A549 (cell line): Measurements from ENCODE around the gene OTOP3. TPM values are rescaled to one million over a fixed set of nuclear protein-coding genes. Genes with fewer than 3 reads are reported as not detected.

Experiments
- ATAC-seq, 2 experiments: fragments of 200-7000 bp in 1 of 2; fragments of >200 bp in 1 of 2; cut with Nextera tagmentation in 1 of 2; cut with Tn5 transposase in 1 of 2; 3 replicates each; pipeline versions ENCODE4 v1.8.0 to v1.9.1; 2018 to 2020; ENCODE audit warnings: mild to moderate bottlenecking in 1 of 2, moderate library complexity in 1 of 2
- CTCF ChIA-PET: fragments of 300-600 bp; sonication (Branson Sonifier 250); formaldehyde crosslinking; extraction: SDS; loops from one replicate; lab custom pipeline; 2021; ENCODE audit warnings: antibody characterized with exemption, inconsistent platforms; lab: Yijun Ruan, JAX
- POLR2A ChIA-PET: fragments of 350-600 bp; formaldehyde crosslinking; extraction: SDS; loops from one replicate; lab custom pipeline; 2021; ENCODE audit warnings: antibody characterized with exemption, inconsistent platforms; lab: Yijun Ruan, JAX
- DNase-seq, 2 experiments: peaks; one replicate each; pipeline versions ENCODE4 v3.0.0 to v3.0.0-alpha.2; 2011 to 2016; ENCODE audit warnings: low read depth in 1 of 2, low spot score in 1 of 2
- FAIRE-seq: peaks from 2 replicates; lab custom pipeline; 2011; peaks lifted over from hg19 to GRCh38; lab: Jason Lieb, UNC
- H3K27ac ChIP-seq, 2 experiments: fragments of >200 bp; sonication (Bioruptor Twin); formaldehyde crosslinking; 3 replicates each; pipeline ENCODE4 v1.5.1; 2016 to 2017
- H3K4me1 ChIP-seq: fragments of >200 bp; sonication (Bioruptor Twin); formaldehyde crosslinking; 3 replicates; pipeline ENCODE4 v1.6.1; 2016
- H3K4me2 ChIP-seq: fragments of >200 bp; sonication (Bioruptor Twin); formaldehyde crosslinking; 3 replicates; pipeline ENCODE4 v1.6.1; 2016
- H3K4me3 ChIP-seq: fragments of >200 bp; sonication (Bioruptor Twin); formaldehyde crosslinking; 3 replicates; pipeline ENCODE4 v1.5.1; 2016
- H3K9me3 ChIP-seq: fragments of >200 bp; sonication (Bioruptor Twin); formaldehyde crosslinking; 3 replicates; pipeline ENCODE4 v1.6.1; 2016
- BHLHE40 ChIP-seq: IDR thresholded peaks from 2 replicates; pipeline ENCODE4 v1.6.1; 2012; ENCODE audit warnings: low read depth, low read length, inconsistent platforms
- CEBPB ChIP-seq, 2 experiments: fragments of >200 bp in 1 of 2; sonication (Bioruptor Twin) in 1 of 2; formaldehyde crosslinking in 1 of 2; IDR thresholded peaks; 2 replicates each; pipeline ENCODE4 v1.6.1; 2012 to 2016
- CHD4 ChIP-seq: fragments of 200-600 bp; sonication (generic); IDR thresholded peaks from 2 replicates; pipeline ENCODE4 v1.6.1; 2016; ENCODE audit warnings: antibody characterized with exemption, mild to moderate bottlenecking, borderline replicate concordance
- EHF ChIP-seq: fragments of 250-450 bp; sonication (Bioruptor Pico); IDR thresholded peaks from 2 replicates; pipeline ENCODE4 v1.5.0; 2020; ENCODE audit warnings: mild to moderate bottlenecking
- EP300 ChIP-seq, 2 experiments: fragments of >200 bp; sonication (Bioruptor Twin); formaldehyde crosslinking; IDR thresholded peaks; 2 replicates in 1 of 2; 3 replicates in 1 of 2; pipeline ENCODE4 v1.6.1; 2016 to 2017
- HDAC2 ChIP-seq: fragments of 200-600 bp; sonication (generic); IDR thresholded peaks from 2 replicates; pipeline ENCODE4 v1.6.1; 2016
- HES2 ChIP-seq: fragments of >200 bp; sonication (Bioruptor Twin); formaldehyde crosslinking; IDR thresholded peaks from 2 replicates; pipeline ENCODE4 v1.6.1; 2016
- HEYL ChIP-seq: fragments of 250-450 bp; sonication (Bioruptor Pico); IDR thresholded peaks from 2 replicates; pipeline ENCODE4 v1.8.0; 2021; ENCODE audit warnings: mild to moderate bottlenecking, moderate library complexity
- HOXB5 ChIP-seq: fragments of 250-450 bp; sonication (Bioruptor Pico); IDR thresholded peaks from 2 replicates; pipeline ENCODE4 v1.5.0; 2020; ENCODE audit warnings: mild to moderate bottlenecking, moderate library complexity
- JUNB ChIP-seq: fragments of >200 bp; sonication (Bioruptor Twin); formaldehyde crosslinking; IDR thresholded peaks from 2 replicates; pipeline ENCODE4 v1.6.1; 2016
- KDM5A ChIP-seq: fragments of 200-600 bp; sonication (generic); IDR thresholded peaks from 2 replicates; pipeline ENCODE4 v1.6.1; 2016; ENCODE audit warnings: antibody characterized with exemption, mild to moderate bottlenecking
- MAFK ChIP-seq: fragments of 450-650 bp; IDR thresholded peaks from 2 replicates; pipeline ENCODE4 v1.6.1; 2014; ENCODE audit not compliant: partially characterized antibody
- MAX ChIP-seq: IDR thresholded peaks from 2 replicates; pipeline ENCODE4 v1.6.1; 2012
- MAZ ChIP-seq: fragments of 150-350 bp; IDR thresholded peaks from 2 replicates; pipeline ENCODE4 v1.6.1; 2014; ENCODE audit warnings: antibody characterized with exemption, low read depth, low read length, borderline replicate concordance
- NFE2L2 ChIP-seq: fragments of 150-350 bp; conservative IDR thresholded peaks from 2 replicates; pipeline ENCODE4 v1.6.1; 2014; ENCODE audit warnings: low read length
- NPAS2 ChIP-seq: fragments of 250-450 bp; sonication (Bioruptor Pico); IDR thresholded peaks from 2 replicates; pipeline ENCODE4 v1.8.0; 2022; ENCODE audit warnings: mild to moderate bottlenecking, moderate library complexity, borderline replicate concordance
- POLR2A ChIP-seq: IDR thresholded peaks from 2 replicates; pipeline ENCODE4 v1.6.1; 2012; ENCODE audit warnings: mild to moderate bottlenecking, low read length
- RAD21 ChIP-seq, 2 experiments: fragments of >200 bp in 1 of 2; sonication (Bioruptor Twin) in 1 of 2; formaldehyde crosslinking in 1 of 2; IDR thresholded peaks in 1 of 2; conservative IDR thresholded peaks in 1 of 2; 2 replicates in 1 of 2; 3 replicates in 1 of 2; pipeline ENCODE4 v1.6.1; 2012 to 2018; ENCODE audit warnings: inconsistent platforms in 1 of 2
- RCOR1 ChIP-seq: fragments of 150-350 bp; IDR thresholded peaks from 2 replicates; pipeline ENCODE4 v1.6.1; 2014; ENCODE audit warnings: antibody characterized with exemption, low read length, low read depth
- REST ChIP-seq: fragments of 200-600 bp; sonication (generic); IDR thresholded peaks from 2 replicates; pipeline ENCODE4 v1.6.1; 2016; ENCODE audit warnings: antibody characterized with exemption, mild to moderate bottlenecking, moderate library complexity
- RNF2 ChIP-seq: fragments of 200-600 bp; sonication (generic); IDR thresholded peaks from 2 replicates; pipeline ENCODE4 v1.6.1; 2016; ENCODE audit warnings: low read depth, mild to moderate bottlenecking, antibody characterized with exemption, moderate library complexity, borderline replicate concordance
- TFCP2L1 ChIP-seq: fragments of 250-450 bp; sonication (Bioruptor Pico); IDR thresholded peaks from 2 replicates; pipeline ENCODE4 v1.5.0; 2021; ENCODE audit warnings: mild to moderate bottlenecking
- TP53 ChIP-seq: fragments of 250-450 bp; sonication (Bioruptor Pico); IDR thresholded peaks from 2 replicates; pipeline ENCODE4 v1.5.0; 2021; ENCODE audit warnings: mild to moderate bottlenecking, moderate library complexity
- ZFP36 ChIP-seq: fragments of 450-650 bp; IDR thresholded peaks from 2 replicates; pipeline ENCODE4 v1.6.1; 2014; ENCODE audit warnings: borderline replicate concordance; ENCODE audit not compliant: partially characterized antibody
- WGBS: methylation state at CpG from one replicate; pipeline ENCODE4 v1.1.6; 2017; ENCODE audit errors: missing lambda C conversion rate; 5-methylcytosine and 5-hydroxymethylcytosine counted together
- polyA plus RNA-seq, 4 experiments: library from polyadenylated mRNA; depleted of rRNA in 3 of 4; stranded (reverse); fragments of >200 nt; fragmentation: RNase III in 1 of 4; extraction: RNeasy Plus Mini Kit Qiagen cat#74134 plus additional on column Dnase treatment in 1 of 4; gene quantifications; 2 replicates in 3 of 4; 3 replicates in 1 of 4; pipeline ENCODE4 v1.2.3, GENCODE V29; 2011 to 2017
- TF ChIP-seq, protein P1 (sequence below): fragments of 450-650 bp; IDR thresholded peaks from 2 replicates; pipeline ENCODE4 v1.6.1; 2014; ENCODE audit warnings: antibody characterized with exemption

The OTOP3 gene
- polyA plus RNA-seq, 2 of the 4 experiments (the other 2 are of a cell fraction) = not detected

DNA sequence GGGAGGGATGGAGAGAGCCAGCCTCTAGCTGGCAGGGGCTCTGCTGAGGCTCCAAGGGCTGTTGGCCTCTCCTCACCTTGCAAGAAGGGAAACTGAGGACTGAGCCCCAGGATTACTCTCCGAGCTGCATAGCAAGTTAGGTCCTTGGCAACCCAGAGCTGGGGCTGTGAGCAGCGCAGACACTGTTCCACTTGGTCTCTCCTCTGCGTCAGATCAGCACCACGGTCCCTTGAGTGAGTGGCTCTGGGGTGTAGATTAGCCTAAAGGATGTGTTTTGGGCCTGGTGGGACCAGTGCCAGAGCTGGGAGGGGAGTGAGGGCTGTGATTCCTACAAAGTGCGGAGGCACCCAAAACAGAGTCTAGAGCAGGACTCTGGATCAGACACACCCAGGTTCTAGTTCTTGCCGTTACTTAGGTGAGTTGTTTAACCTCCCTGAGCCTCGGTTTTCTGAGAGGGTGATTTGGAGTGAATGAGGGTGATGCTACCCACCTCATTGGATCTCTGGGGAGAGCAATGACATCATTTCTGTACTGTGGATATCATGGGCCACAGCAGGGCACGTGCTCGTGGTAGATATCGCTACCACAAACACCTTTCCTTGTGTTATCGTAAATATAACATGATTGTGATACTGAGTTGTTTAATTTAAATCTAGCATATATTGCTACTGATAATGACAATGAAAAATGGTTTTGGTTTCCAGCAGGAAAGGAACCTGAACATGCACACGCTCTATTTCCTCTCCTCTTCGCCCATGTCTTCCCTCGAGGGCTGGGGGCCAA is 34.2 kb upstream of the OTOP3 start (continued):
- TF ChIP-seq, protein P1, sequence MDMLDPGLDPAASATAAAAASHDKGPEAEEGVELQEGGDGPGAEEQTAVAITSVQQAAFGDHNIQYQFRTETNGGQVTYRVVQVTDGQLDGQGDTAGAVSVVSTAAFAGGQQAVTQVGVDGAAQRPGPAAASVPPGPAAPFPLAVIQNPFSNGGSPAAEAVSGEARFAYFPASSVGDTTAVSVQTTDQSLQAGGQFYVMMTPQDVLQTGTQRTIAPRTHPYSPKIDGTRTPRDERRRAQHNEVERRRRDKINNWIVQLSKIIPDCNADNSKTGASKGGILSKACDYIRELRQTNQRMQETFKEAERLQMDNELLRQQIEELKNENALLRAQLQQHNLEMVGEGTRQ = no peak
- TF ChIP-seq ZFP36 (no peak), MAFK (no peak), CHD4 (no peak), JUNB (no peak), MAZ (no peak), NPAS2 (CRISPR knock-in tag) (no peak)

- ChIA-PET CTCF (interaction anchor here (1.1 to 5.8 kb wide), 4 partner anchors 17 to 58 kb away, joined by 3 to 44 read pairs (median 12); partner anchors contain the start of genes OTOP2 and USH1G), POLR2A (no interaction called here)
- Histone ChIP-seq H3K27ac (no peak overlapping the region), H3K4me1 (no peaks in the 10 kb centered on the region), H3K4me3 (no peak overlapping the region), H3K9me3 (no peaks in the 10 kb centered on the region), H3K4me2 (no peak overlapping the region)
- DNase-seq = no peak
- TF ChIP-seq, protein P1 = no peak
- TF ChIP-seq RCOR1 = no peak
- no peak for TF ChIP-seq EP300 (IDR thresholded peaks at IDR 0.05)
- TF ChIP-seq CEBPB (IDR thresholded peaks at IDR 0.05) = no peak
- TF ChIP-seq RNF2 = no peak
- TF ChIP-seq HOXB5 (CRISPR knock-in tag) = no peak
- no peak for TF ChIP-seq HES2
- TF ChIP-seq REST = no peak
- no peak for TF ChIP-seq TP53 (CRISPR knock-in tag)
- TF ChIP-seq POLR2A = no peak
- 80% methylated on average over 9 of the region's 9 CpGs for WGBS
- ATAC-seq = no peak
- no peak for FAIRE-seq
Observed at GRCh38 chr17:74903034-74903433, 32.7 kb upstream of the OTOP3 start.

GRCh38 chr17:74903671-74904070 is 32.0 kb upstream of the OTOP3 start:
- DNase-seq = no peak
- no peak for TF ChIP-seq RAD21 (conservative IDR thresholded peaks at IDR 0.05 in 1 of 2, IDR thresholded peaks at IDR 0.05 in 1 of 2)
- no peak for TF ChIP-seq HEYL (CRISPR knock-in tag)
- no peak for TF ChIP-seq EHF (CRISPR knock-in tag)
- no peak for TF ChIP-seq HDAC2
- TF ChIP-seq TFCP2L1 (CRISPR knock-in tag) = no peak
- TF ChIP-seq, protein P1 = no peak
- TF ChIP-seq KDM5A = no peak
- no peak for TF ChIP-seq BHLHE40
- TF ChIP-seq MAX = no peak
- TF ChIP-seq NFE2L2 = no peak
- no peak for TF ChIP-seq MAFK
- TF ChIP-seq, all 56 proteins: peak for 0
- FAIRE-seq = no peak
- ATAC-seq = no peak
- Histone ChIP-seq H3K9me3 (no peaks in the 10 kb centered on the region), H3K4me3 (no peak overlapping the region), H3K4me2 (no peak overlapping the region), H3K4me1 (no peaks in the 10 kb centered on the region), H3K27ac (no peak overlapping the region)
- WGBS = 31% methylated on average over 6 of the region's 6 CpGs
- ChIA-PET POLR2A (no interaction called here), CTCF (interaction anchor here (1.0 to 5.8 kb wide), 4 partner anchors 7 to 28 kb away, joined by 3 to 44 read pairs (median 10); partner anchors contain the start of genes OTOP2 and USH1G)
